Measurements from ENCODE around the gene ADSL.

DNA sequence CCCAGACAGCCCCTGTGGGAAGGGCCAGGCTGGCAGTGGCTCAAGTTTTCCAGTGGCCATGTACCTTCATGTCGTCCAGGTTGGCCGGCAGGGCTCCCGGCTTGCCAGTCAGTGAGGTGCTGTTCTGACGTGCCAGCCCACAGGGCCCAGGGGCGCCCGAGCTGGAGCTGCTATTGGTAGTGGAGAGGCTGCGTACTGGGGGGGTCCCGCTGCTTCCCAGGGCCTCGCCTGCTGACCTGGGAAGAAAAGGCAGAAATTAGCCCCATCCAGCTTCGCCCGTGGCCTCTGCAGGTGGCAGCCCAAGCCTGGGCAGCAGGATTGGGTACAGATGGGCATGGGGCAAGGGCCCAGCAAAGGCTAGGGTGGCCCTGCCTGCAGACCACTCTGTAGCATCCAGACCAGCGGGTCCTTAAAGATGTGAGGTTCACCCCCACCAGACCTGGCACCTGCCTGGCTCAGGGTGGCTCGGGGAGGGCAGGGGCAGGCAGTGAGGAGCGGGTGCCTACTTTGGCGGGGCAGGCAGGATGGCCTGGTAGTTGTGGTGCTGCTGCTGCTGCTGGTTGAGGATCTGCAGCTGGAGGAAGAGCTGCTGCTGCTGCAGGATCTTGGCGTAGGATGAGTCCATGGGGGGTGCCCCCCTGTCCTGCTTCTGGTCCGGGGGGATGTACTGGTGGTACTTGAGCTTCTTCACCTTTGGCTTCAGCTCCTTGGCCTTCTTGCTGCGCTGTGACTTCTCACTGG lies 74.2 kb downstream of the ADSL start:
- TF ChIP-seq, protein P1, sequence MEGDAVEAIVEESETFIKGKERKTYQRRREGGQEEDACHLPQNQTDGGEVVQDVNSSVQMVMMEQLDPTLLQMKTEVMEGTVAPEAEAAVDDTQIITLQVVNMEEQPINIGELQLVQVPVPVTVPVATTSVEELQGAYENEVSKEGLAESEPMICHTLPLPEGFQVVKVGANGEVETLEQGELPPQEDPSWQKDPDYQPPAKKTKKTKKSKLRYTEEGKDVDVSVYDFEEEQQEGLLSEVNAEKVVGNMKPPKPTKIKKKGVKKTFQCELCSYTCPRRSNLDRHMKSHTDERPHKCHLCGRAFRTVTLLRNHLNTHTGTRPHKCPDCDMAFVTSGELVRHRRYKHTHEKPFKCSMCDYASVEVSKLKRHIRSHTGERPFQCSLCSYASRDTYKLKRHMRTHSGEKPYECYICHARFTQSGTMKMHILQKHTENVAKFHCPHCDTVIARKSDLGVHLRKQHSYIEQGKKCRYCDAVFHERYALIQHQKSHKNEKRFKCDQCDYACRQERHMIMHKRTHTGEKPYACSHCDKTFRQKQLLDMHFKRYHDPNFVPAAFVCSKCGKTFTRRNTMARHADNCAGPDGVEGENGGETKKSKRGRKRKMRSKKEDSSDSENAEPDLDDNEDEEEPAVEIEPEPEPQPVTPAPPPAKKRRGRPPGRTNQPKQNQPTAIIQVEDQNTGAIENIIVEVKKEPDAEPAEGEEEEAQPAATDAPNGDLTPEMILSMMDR (conservative IDR thresholded peaks at IDR 0.05 in 1 of 2, IDR thresholded peaks at IDR 0.05 in 1 of 2; ENCODE audit: extremely low read depth in 1 of 2, insufficient read depth in 1 of 2, low read depth in 1 of 2, low read length in 2 of 2) = no peak
- no peak for TF ChIP-seq EZH2 (IDR thresholded peaks at IDR 0.05; ENCODE audit: borderline replicate concordance, low read length)

All from mammary epithelial cell (primary cell).